Dermis lymphatic vessel endothelial cell (primary cell): ENCODE measurements around the gene RAPH1. TPM values are rescaled to one million over a fixed set of nuclear protein-coding genes. Genes with fewer than 3 reads are reported as not detected.

Source experiments
- total RNA-seq: library from RNA; depleted of rRNA; stranded (reverse); fragments of >200 nt; gene quantifications from 2 replicates; pipeline ENCODE4 v1.2.1, GENCODE V29; 2014

Gene RAPH1
- 30.6 and 40.2 TPM in 2 replicates for total RNA-seq

DNA sequence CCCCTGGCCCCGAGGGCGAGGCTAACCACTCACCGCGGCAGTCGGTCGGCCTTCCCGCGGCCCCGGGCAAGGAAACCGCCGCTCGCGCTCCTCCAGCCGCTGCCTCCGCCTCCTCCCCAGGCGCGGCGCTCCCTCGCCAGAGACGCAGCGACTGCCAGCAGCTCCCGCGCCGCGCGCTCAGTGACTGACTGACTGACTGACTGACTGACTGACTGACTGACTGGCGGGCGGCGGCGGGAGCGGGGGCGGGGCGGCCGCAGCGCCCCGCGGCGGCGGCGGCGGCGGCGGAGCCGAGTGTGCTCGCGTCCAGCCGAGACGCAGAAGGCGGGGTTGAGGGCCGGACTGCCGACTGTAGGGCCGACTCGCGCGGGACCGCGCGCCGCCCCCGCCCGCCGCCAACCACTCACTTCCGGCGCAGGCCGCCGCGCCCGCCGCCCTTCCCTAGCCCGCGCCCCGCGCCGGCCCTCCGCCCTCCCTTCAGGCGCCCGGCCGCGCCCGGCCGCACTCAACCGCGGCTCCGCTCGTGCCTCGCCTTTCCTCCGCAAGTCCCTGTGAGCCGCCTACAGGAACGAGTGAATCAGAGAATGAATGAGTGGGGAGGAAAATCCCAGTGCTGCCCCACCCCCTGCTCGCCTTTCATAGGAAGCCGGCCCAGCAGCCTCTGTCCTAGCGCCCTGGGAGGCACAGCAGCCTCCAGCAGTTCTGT, at the start of gene RAPH1:
Gene RAPH1, minus strand, starts transcription at position 224 of the 706 bp plus-strand sequence. CDS start 39,948 bp downstream, outside the sequence.

Other genes starting within 250 kb of the RAPH1 start
- gene ABI2, start 206.9 kb downstream of the RAPH1 start, total RNA-seq, result 22.6 and 29.2 TPM in 2 replicates
- 0.09 and 0.11 TPM in 2 replicates for gene CD28, start 171.3 kb upstream of the RAPH1 start, total RNA-seq